ENCODE data around the gene CAMK2G. TPM values are rescaled to one million over a fixed set of nuclear protein-coding genes. Genes with fewer than 3 reads are reported as not detected.

CAMK2G gene
- total and polyA plus RNA-seq, 7 donors: 14.4 to 221 (median 153) TPM

- no peaks in the 10 kb centered on the region for H3K27me3 ChIP-seq
- H3K4me1 ChIP-seq: peaks cover 0 to 100% (median 97%) of the 10 kb centered on the region in 4 donors
- TF ChIP-seq POLR2AphosphoS5 (IDR thresholded peaks at IDR 0.05): no peak
- no peak for TF ChIP-seq CTCF (IDR thresholded peaks at IDR 0.05)
- no peak for TF ChIP-seq EP300 (IDR thresholded peaks at IDR 0.05)
- no peak for TF ChIP-seq POLR2A (IDR thresholded peaks at IDR 0.05)
- no peaks in the 10 kb centered on the region for H3K9me3 ChIP-seq
- H3K27ac ChIP-seq: peak overlapping the region; percentile 83 to 92 (median 91)
- intact Hi-C loops (cut with DNase I): no loop called here
- peak; percentile 61 for DNase-seq
- WGBS, 2 donors: 78 to 89% methylated on average over 5 of the region's 5 CpGs
- no peak overlapping the region for H3K4me3 ChIP-seq
- H3K36me3 ChIP-seq: peaks cover 18 to 52% (median 29%) of the 10 kb centered on the region in 4 donors
Measured at GRCh38 chr10:73859428-73859783, 14.9 kb downstream of the CAMK2G start.

- Histone ChIP-seq H3K36me3 (peaks cover 18 to 50% (median 28%) of the 10 kb centered on the region in 4 donors), H3K9me3 (no peaks in the 10 kb centered on the region), H3K27ac (peak overlapping the region; percentile 83 to 92 (median 91)), H3K27me3 (no peaks in the 10 kb centered on the region), H3K4me3 (no peak overlapping the region), H3K4me1 (peaks cover 0 to 100% (median 98%) of the 10 kb centered on the region in 4 donors)
- TF ChIP-seq CTCF (IDR thresholded peaks at IDR 0.05): no peak
- TF ChIP-seq EP300 (IDR thresholded peaks at IDR 0.05): no peak
- no peak for TF ChIP-seq POLR2A (IDR thresholded peaks at IDR 0.05)
- intact Hi-C loops (cut with DNase I): no loop called here
- peak; percentile 45 for DNase-seq
- 88 to 89% methylated on average over 13 of the region's 13 CpGs for WGBS, 2 donors
Measured at GRCh38 chr10:73858750-73859427, 15.5 kb downstream of the CAMK2G start.

- Histone ChIP-seq H3K4me1 (peaks cover 0 to 100% (median 98%) of the 10 kb centered on the region in 4 donors), H3K9me3 (no peaks in the 10 kb centered on the region), H3K36me3 (peaks cover 18 to 57% (median 28%) of the 10 kb centered on the region in 4 donors), H3K4me3 (no peak overlapping the region), H3K27ac (peak overlapping the region; percentile 83 to 92 (median 91)), H3K27me3 (no peaks in the 10 kb centered on the region)
- DNase-seq: peak; percentile 54
- TF ChIP-seq POLR2A (IDR thresholded peaks at IDR 0.05): no peak
- no peak for TF ChIP-seq CTCF (IDR thresholded peaks at IDR 0.05)
- intact Hi-C loops (cut with DNase I): no loop called here
- 88 to 89% methylated on average over 12 of the region's 12 CpGs for WGBS, 2 donors
Measured at GRCh38 chr10:73858013-73858708, 16.2 kb downstream of the CAMK2G start.

- H3K36me3 ChIP-seq: peaks cover 18 to 63% (median 27%) of the 10 kb centered on the region in 4 donors
- intact Hi-C loops (cut with DNase I): no loop called here
- TF ChIP-seq POLR2AphosphoS5 (IDR thresholded peaks at IDR 0.05) (no peak), CTCF (IDR thresholded peaks at IDR 0.05) (no peak), EP300 (IDR thresholded peaks at IDR 0.05) (no peak), POLR2A (IDR thresholded peaks at IDR 0.05) (no peak)
- H3K4me1 ChIP-seq: peaks cover 0 to 100% (median 98%) of the 10 kb centered on the region in 4 donors
- peak overlapping the region; percentile 83 to 92 (median 91) for H3K27ac ChIP-seq
- 82% methylated on average over 10 of the region's 10 CpGs for WGBS, 2 donors
- H3K27me3 ChIP-seq: no peaks in the 10 kb centered on the region
- no peaks in the 10 kb centered on the region for H3K9me3 ChIP-seq
- H3K4me3 ChIP-seq: no peak overlapping the region
- no peak for DNase-seq
Measured at GRCh38 chr10:73857446-73857845, 16.9 kb downstream of the CAMK2G start.
